Neural cell (in vitro differentiated cells): Measurements from ENCODE around the gene GPC3. TPM values are rescaled to one million over a fixed set of nuclear protein-coding genes. Genes with fewer than 3 reads are reported as not detected.

Experiments
- H2AFZ ChIP-seq: fragments of 200-600, 300-800 bp; sonication (generic), shearing (Covaris generic); 2 replicates; pipeline ENCODE4 v1.6.0; 2014; ENCODE audit warnings: low read depth, mild to moderate bottlenecking, antibody characterized with exemption, low read length, moderate library complexity
- H3F3A ChIP-seq: fragments of 200-600 bp; shearing (Covaris generic); 2 replicates; pipeline ENCODE4 v1.6.1; 2016; ENCODE audit warnings: mild to moderate bottlenecking, moderate library complexity, mixed read lengths, antibody characterized with exemption, low read length; ENCODE audit not compliant: insufficient read depth, poor library complexity, severe bottlenecking
- H3K27ac ChIP-seq: fragments of 200-600, 300-800 bp; sonication (generic), shearing (Covaris generic); 2 replicates; pipeline ENCODE4 v1.5.1; 2014; ENCODE audit warnings: mild to moderate bottlenecking, low read length, moderate library complexity
- H3K27me3 ChIP-seq: fragments of 300-800, 200-600 bp; sonication (generic), shearing (Covaris generic); 2 replicates; pipeline ENCODE4 v1.6.0; 2014; ENCODE audit warnings: mild to moderate bottlenecking, low read depth, low read length, moderate library complexity; ENCODE audit not compliant: insufficient read depth
- H3K36me3 ChIP-seq: fragments of 300-800, 200-600 bp; sonication (generic), shearing (Covaris generic); 2 replicates; pipeline ENCODE4 v1.5.1; 2014; ENCODE audit warnings: mild to moderate bottlenecking, antibody characterized with exemption, low read length, moderate library complexity; ENCODE audit not compliant: insufficient read depth
- H3K4me2 ChIP-seq: fragments of 300-800, 200-600 bp; sonication (generic), shearing (Covaris generic); 2 replicates; pipeline ENCODE4 v1.6.0; 2014; ENCODE audit warnings: mild to moderate bottlenecking, low read length
- H3K4me3 ChIP-seq: fragments of 300-800, 200-600 bp; sonication (generic), shearing (Covaris generic); 2 replicates; pipeline ENCODE4 v1.5.1; 2014; ENCODE audit warnings: mild to moderate bottlenecking, low read length, moderate library complexity
- H3K79me2 ChIP-seq: fragments of 200-600 bp; shearing (Covaris generic); replicated peaks from 2 replicates; pipeline ENCODE4 v1.6.0; 2014; ENCODE audit warnings: mild to moderate bottlenecking, low read length, moderate library complexity; ENCODE audit not compliant: insufficient read depth
- H3K9ac ChIP-seq: fragments of 300-800, 200-600 bp; sonication (generic), shearing (Covaris generic); 2 replicates; pipeline ENCODE4 v1.6.1; 2016; ENCODE audit warnings: mild to moderate bottlenecking, low read length, mixed read lengths
- H3K9me2 ChIP-seq: fragments of 200-600 bp; shearing (Covaris generic); 2 replicates; pipeline ENCODE4 v1.6.1; 2016; ENCODE audit warnings: mild to moderate bottlenecking, low read length, mixed read lengths; ENCODE audit not compliant: insufficient read depth
- H3K9me3 ChIP-seq: fragments of 200-600, 300-800 bp; sonication (generic), shearing (Covaris generic); 2 replicates; pipeline ENCODE4 v1.6.1; 2016; ENCODE audit warnings: mild to moderate bottlenecking, mixed run types, low read length, moderate library complexity, mixed read lengths
- H4K20me1 ChIP-seq: fragments of 200-600 bp; shearing (Covaris generic); 2 replicates; pipeline ENCODE4 v1.6.1; 2016; ENCODE audit warnings: mild to moderate bottlenecking, mixed run types; ENCODE audit not compliant: insufficient read depth
- EP300 ChIP-seq: fragments of 450-650 bp; conservative IDR thresholded peaks from 2 replicates; pipeline ENCODE4 v1.6.1; 2014; ENCODE audit warnings: antibody characterized with exemption, mild to moderate bottlenecking, moderate library complexity; ENCODE audit not compliant: poor library complexity, severe bottlenecking
- EZH2 ChIP-seq: fragments of 200-600, 300-800 bp; shearing (Covaris generic), sonication (generic); IDR thresholded peaks from 2 replicates; pipeline ENCODE4 v1.6.1; 2014; ENCODE audit warnings: antibody characterized with exemption, low read length, borderline replicate concordance, mild to moderate bottlenecking; ENCODE audit not compliant: insufficient read depth, poor library complexity, severe bottlenecking
- MXI1 ChIP-seq: fragments of 450-650 bp; conservative IDR thresholded peaks from 2 replicates; pipeline ENCODE4 v1.6.1; 2014; ENCODE audit warnings: antibody characterized with exemption, mild to moderate bottlenecking; ENCODE audit not compliant: poor library complexity, severe bottlenecking
- POLR2AphosphoS5 ChIP-seq: IDR thresholded peaks from 2 replicates; pipeline ENCODE4 v1.6.1; 2012
- RAD21 ChIP-seq: fragments of 450-650 bp; conservative IDR thresholded peaks from 2 replicates; pipeline ENCODE4 v1.6.1; 2014; ENCODE audit warnings: antibody characterized with exemption, mild to moderate bottlenecking, moderate library complexity
- SMC3 ChIP-seq: fragments of 450-650 bp; conservative IDR thresholded peaks from 2 replicates; pipeline ENCODE4 v1.6.1; 2014; ENCODE audit warnings: antibody characterized with exemption, mild to moderate bottlenecking, moderate library complexity; ENCODE audit not compliant: poor library complexity
- TAF1 ChIP-seq: IDR thresholded peaks from 2 replicates; pipeline ENCODE4 v1.6.1; 2012; ENCODE audit warnings: low read depth
- polyA plus RNA-seq: library from polyadenylated mRNA; depleted of rRNA; stranded (reverse); fragments of >200 nt; gene quantifications from 2 replicates; pipeline ENCODE4 v1.2.3, GENCODE V29; 2014
- TF ChIP-seq, protein P1 (sequence below): fragments of 450-650 bp; IDR thresholded peaks from 2 replicates; pipeline ENCODE4 v1.5.1; 2014; ENCODE audit warnings: antibody characterized with exemption, mild to moderate bottlenecking, moderate library complexity; ENCODE audit not compliant: poor library complexity, severe bottlenecking
- TF ChIP-seq, protein P2 (sequence below): IDR thresholded peaks from 2 replicates; pipeline ENCODE4 v1.6.1; 2012; ENCODE audit warnings: borderline replicate concordance

Gene GPC3
- polyA plus RNA-seq, 1 donor from 2014 or later, result 2.1 TPM

DNA sequence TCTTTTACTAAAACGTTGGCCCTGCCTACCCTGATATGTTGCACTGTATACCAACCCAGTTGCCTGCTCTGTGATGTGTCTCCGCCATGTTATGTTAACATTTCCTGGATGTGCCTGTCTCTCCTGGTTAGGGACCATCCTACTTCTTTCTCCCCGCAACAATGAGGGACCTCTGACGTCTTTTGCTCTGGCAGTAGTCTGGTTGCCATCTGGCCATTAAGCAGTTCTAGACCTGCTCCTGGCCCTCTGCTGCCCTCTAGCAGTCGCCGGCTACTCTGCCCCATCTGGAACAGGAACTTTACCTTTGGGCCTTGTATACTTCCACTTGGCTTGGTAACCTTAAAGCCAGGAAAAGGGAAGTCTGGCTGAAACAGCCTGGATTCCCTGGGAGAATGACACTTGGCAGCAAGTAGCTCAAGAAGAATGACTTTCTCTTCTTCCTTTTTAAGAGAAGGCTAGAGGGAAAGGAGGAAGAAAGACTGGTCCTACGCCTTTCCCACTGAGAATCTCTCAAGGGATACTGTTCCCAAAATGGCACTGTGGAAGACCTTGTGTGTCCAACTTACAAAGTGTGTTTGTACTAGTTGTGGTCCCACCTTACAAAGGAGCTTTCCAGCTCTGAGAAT lies 63.5 kb downstream of the GPC3 start:
- H2AFZ ChIP-seq, result no peak overlapping the region
- no peak overlapping the region for H3K9ac ChIP-seq
- H3K36me3 ChIP-seq, result no peaks in the 10 kb centered on the region
- H3K9me2 ChIP-seq, result no peaks in the 10 kb centered on the region
- H3K4me3 ChIP-seq, result no peak overlapping the region
- H3K9me3 ChIP-seq, result no peaks in the 10 kb centered on the region
- no peaks in the 10 kb centered on the region for H3F3A ChIP-seq
- no peak for TF ChIP-seq SMC3
- TF ChIP-seq TAF1, result no peak
- TF ChIP-seq, protein P1, sequence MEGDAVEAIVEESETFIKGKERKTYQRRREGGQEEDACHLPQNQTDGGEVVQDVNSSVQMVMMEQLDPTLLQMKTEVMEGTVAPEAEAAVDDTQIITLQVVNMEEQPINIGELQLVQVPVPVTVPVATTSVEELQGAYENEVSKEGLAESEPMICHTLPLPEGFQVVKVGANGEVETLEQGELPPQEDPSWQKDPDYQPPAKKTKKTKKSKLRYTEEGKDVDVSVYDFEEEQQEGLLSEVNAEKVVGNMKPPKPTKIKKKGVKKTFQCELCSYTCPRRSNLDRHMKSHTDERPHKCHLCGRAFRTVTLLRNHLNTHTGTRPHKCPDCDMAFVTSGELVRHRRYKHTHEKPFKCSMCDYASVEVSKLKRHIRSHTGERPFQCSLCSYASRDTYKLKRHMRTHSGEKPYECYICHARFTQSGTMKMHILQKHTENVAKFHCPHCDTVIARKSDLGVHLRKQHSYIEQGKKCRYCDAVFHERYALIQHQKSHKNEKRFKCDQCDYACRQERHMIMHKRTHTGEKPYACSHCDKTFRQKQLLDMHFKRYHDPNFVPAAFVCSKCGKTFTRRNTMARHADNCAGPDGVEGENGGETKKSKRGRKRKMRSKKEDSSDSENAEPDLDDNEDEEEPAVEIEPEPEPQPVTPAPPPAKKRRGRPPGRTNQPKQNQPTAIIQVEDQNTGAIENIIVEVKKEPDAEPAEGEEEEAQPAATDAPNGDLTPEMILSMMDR, result no peak
- TF ChIP-seq, protein P2, sequence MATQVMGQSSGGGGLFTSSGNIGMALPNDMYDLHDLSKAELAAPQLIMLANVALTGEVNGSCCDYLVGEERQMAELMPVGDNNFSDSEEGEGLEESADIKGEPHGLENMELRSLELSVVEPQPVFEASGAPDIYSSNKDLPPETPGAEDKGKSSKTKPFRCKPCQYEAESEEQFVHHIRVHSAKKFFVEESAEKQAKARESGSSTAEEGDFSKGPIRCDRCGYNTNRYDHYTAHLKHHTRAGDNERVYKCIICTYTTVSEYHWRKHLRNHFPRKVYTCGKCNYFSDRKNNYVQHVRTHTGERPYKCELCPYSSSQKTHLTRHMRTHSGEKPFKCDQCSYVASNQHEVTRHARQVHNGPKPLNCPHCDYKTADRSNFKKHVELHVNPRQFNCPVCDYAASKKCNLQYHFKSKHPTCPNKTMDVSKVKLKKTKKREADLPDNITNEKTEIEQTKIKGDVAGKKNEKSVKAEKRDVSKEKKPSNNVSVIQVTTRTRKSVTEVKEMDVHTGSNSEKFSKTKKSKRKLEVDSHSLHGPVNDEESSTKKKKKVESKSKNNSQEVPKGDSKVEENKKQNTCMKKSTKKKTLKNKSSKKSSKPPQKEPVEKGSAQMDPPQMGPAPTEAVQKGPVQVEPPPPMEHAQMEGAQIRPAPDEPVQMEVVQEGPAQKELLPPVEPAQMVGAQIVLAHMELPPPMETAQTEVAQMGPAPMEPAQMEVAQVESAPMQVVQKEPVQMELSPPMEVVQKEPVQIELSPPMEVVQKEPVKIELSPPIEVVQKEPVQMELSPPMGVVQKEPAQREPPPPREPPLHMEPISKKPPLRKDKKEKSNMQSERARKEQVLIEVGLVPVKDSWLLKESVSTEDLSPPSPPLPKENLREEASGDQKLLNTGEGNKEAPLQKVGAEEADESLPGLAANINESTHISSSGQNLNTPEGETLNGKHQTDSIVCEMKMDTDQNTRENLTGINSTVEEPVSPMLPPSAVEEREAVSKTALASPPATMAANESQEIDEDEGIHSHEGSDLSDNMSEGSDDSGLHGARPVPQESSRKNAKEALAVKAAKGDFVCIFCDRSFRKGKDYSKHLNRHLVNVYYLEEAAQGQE, result no peak
- no peak for TF ChIP-seq RAD21
- TF ChIP-seq EZH2, result no peak
- TF ChIP-seq MXI1, result no peak
- no peak for TF ChIP-seq EP300
- TF ChIP-seq POLR2AphosphoS5, result no peak
- H4K20me1 ChIP-seq, result no peaks in the 10 kb centered on the region
- H3K79me2 ChIP-seq, result no peaks in the 10 kb centered on the region
- no peaks in the 10 kb centered on the region for H3K27me3 ChIP-seq
- no peak overlapping the region for H3K27ac ChIP-seq
- H3K4me2 ChIP-seq, result no peak overlapping the region

- Histone ChIP-seq H3K79me2 (no peaks in the 10 kb centered on the region), H3K27me3 (no peaks in the 10 kb centered on the region), H3K4me3 (no peak overlapping the region), H3F3A (no peaks in the 10 kb centered on the region), H3K9ac (no peak overlapping the region), H3K9me2 (no peaks in the 10 kb centered on the region), H3K4me2 (no peak overlapping the region), H4K20me1 (no peaks in the 10 kb centered on the region), H3K36me3 (no peaks in the 10 kb centered on the region), H2AFZ (no peak overlapping the region), H3K9me3 (no peaks in the 10 kb centered on the region), H3K27ac (no peak overlapping the region)
- TF ChIP-seq, protein P1, result no peak
- TF ChIP-seq TAF1 (no peak), EP300 (no peak), MXI1 (no peak), EZH2 (no peak), SMC3 (no peak), POLR2AphosphoS5 (no peak), RAD21 (no peak)
- TF ChIP-seq, protein P2, result no peak
Measured at GRCh38 chrX:133921086-133921485, 64.3 kb downstream of the GPC3 start.
